ENCODE measurements around the gene TPX2.

GRCh38 chr20:31699801-31700728, 39.0 kb upstream of the TPX2 start:
- TF ChIP-seq CTCF (IDR thresholded peaks at IDR 0.05; ENCODE audit: poor library complexity, severe bottlenecking) = no peak
- TF ChIP-seq REST (IDR thresholded peaks at IDR 0.05; ENCODE audit: borderline replicate concordance) = no peak
- no peak for TF ChIP-seq TAF1 (IDR thresholded peaks at IDR 0.05; ENCODE audit: low read depth)
- no peak for TF ChIP-seq EZH2 (IDR thresholded peaks at IDR 0.05; ENCODE audit: borderline replicate concordance, insufficient read depth, low read length, poor library complexity, severe bottlenecking)
- no peak for TF ChIP-seq EP300 (conservative IDR thresholded peaks at IDR 0.05; ENCODE audit: poor library complexity, severe bottlenecking)
